ENCODE results near the gene DSTN.

DNA sequence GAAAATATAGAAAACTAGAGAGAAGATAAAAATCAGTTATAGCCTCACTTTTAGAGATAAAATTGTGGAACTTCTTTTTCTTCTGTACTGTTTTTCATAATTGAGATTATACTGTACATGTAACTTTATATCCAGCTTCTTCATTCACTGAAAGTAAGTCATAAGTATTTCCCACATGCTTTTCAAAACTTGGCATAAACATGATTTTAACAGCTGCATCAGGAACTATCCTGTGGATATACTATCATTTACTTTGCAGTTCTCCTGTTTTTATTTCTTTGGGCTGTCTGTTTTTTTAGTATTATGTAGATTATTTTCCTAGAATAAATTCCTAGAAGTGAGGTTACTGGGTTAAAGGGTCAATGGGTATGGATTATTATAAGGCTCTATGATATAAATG is 14.8 kb downstream of the DSTN start:
- TF ChIP-seq, protein P1, sequence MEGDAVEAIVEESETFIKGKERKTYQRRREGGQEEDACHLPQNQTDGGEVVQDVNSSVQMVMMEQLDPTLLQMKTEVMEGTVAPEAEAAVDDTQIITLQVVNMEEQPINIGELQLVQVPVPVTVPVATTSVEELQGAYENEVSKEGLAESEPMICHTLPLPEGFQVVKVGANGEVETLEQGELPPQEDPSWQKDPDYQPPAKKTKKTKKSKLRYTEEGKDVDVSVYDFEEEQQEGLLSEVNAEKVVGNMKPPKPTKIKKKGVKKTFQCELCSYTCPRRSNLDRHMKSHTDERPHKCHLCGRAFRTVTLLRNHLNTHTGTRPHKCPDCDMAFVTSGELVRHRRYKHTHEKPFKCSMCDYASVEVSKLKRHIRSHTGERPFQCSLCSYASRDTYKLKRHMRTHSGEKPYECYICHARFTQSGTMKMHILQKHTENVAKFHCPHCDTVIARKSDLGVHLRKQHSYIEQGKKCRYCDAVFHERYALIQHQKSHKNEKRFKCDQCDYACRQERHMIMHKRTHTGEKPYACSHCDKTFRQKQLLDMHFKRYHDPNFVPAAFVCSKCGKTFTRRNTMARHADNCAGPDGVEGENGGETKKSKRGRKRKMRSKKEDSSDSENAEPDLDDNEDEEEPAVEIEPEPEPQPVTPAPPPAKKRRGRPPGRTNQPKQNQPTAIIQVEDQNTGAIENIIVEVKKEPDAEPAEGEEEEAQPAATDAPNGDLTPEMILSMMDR (conservative IDR thresholded peaks at IDR 0.05) = no peak
- TF ChIP-seq ZFX (IDR thresholded peaks at IDR 0.05) = no peak
